ENCODE results near the gene ITPRID2. TPM values are rescaled to one million over a fixed set of nuclear protein-coding genes. Genes with fewer than 3 reads are reported as not detected.
A peak's percentile ranks its signal among the peaks of the same experiment; 100 is the strongest.
"Not testable (repeated sequence)": the region's sequence is repeated elsewhere in the genome, so short reads cannot be mapped to it uniquely, and the experiment has no call there.

Gene ITPRID2
- total and polyA plus RNA-seq, 3 donors from 2014 or later: 93.3 to 190 (median 179) TPM

GRCh38 chr2:181952404-181953226, 61.1 kb downstream of the ITPRID2 start:
- no peaks in the 10 kb centered on the region for H3K9me3 ChIP-seq
- WGBS, 2 donors: 83 to 95% methylated on average over 1 of the region's 1 CpG
- no peak for DNase-seq
- intact Hi-C loops (cut with DNase I; ENCODE audit: low total_unique reads): no loop called here
- H3K27me3 ChIP-seq: no peaks in the 10 kb centered on the region
- TF ChIP-seq POLR2A (IDR thresholded peaks at IDR 0.05) (no peak), CTCF (IDR thresholded peaks at IDR 0.05) (no peak)
- H3K4me1 ChIP-seq: peaks cover 4% of the 10 kb centered on the region
- H3K36me3 ChIP-seq (ENCODE audit: low read depth, missing control alignments): no peaks in the 10 kb centered on the region
- H3K27ac ChIP-seq: no peak overlapping the region
- H3K4me3 ChIP-seq: no peak overlapping the region

DNA sequence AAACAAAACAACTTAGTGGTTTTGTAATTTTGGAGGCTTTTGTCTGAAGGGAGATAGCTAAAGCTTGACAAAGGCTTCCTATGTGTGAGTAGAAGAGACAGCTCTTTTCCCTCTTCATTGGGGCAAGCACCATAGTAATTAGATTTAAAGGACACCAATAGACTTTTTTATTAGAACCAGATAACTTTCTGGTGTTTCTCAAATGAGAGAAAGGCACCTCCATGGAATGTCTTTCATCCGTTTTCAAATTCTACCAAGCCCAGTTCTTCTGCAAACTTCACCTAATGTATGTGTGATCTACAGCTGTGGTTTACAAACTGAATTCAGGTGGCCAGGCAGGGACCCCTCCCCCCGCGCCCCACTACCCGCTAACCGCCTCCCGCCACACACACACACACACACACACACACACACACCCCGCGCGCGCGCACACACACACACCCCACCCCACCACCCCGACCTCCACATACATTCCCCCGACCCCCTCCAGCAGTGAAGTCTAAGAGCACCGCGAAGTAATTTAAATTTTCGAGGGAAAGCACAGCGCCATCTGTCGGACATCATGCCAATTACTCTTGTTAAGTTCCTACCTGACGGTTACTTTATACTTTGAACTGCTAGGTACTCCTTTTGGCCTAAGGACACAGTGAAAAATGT, 62.5 kb downstream of the ITPRID2 start:
- Histone ChIP-seq H3K4me1 (peaks cover 4% of the 10 kb centered on the region), H3K27ac (no peak overlapping the region), H3K36me3 (ENCODE audit: low read depth, missing control alignments) (no peaks in the 10 kb centered on the region), H3K27me3 (no peaks in the 10 kb centered on the region), H3K4me3 (peak overlapping the region; percentile 19 to 43), H3K9me3 (no peaks in the 10 kb centered on the region)
- peak; percentile 80 for DNase-seq
- WGBS, 2 donors: 3 to 12% methylated on average over 19 of the region's 19 CpGs
- intact Hi-C loops (cut with DNase I; ENCODE audit: low total_unique reads): no loop called here
- no peak for TF ChIP-seq POLR2A (IDR thresholded peaks at IDR 0.05)
- TF ChIP-seq CTCF (IDR thresholded peaks at IDR 0.05): peak; percentile 15 to 83 (median 67)

GRCh38 chr2:181954538-181954883, 63.0 kb downstream of the ITPRID2 start:
- intact Hi-C loops (cut with DNase I; ENCODE audit: low total_unique reads): no loop called here
- no peak overlapping the region for H3K27ac ChIP-seq
- 20 to 22% methylated on average over 4 of the region's 4 CpGs for WGBS, 2 donors
- H3K9me3 ChIP-seq: no peaks in the 10 kb centered on the region
- peaks cover 4% of the 10 kb centered on the region for H3K4me1 ChIP-seq
- DNase-seq: no peak
- TF ChIP-seq CTCF (IDR thresholded peaks at IDR 0.05) (no peak), POLR2A (IDR thresholded peaks at IDR 0.05) (no peak)
- peak overlapping the region in 1 of 2 donors; percentile 43 for H3K4me3 ChIP-seq
- H3K27me3 ChIP-seq: no peaks in the 10 kb centered on the region
- H3K36me3 ChIP-seq (ENCODE audit: low read depth, missing control alignments): no peaks in the 10 kb centered on the region

- H3K9me3 ChIP-seq: no peaks in the 10 kb centered on the region
- intact Hi-C loops (cut with DNase I; ENCODE audit: low total_unique reads): no loop called here
- DNase-seq: no peak
- no peak for TF ChIP-seq POLR2A (IDR thresholded peaks at IDR 0.05)
- H3K36me3 ChIP-seq (ENCODE audit: low read depth, missing control alignments): no peaks in the 10 kb centered on the region
- no peak overlapping the region for H3K4me3 ChIP-seq
- H3K4me1 ChIP-seq: peaks cover 4% of the 10 kb centered on the region
- H3K27ac ChIP-seq: no peak overlapping the region
- no peaks in the 10 kb centered on the region for H3K27me3 ChIP-seq
- whole genome bisulfite sequencing, 2 donors: 26 to 55% methylated on average over 1 of the region's 1 CpG
These were observed 63.5 kb downstream of the ITPRID2 start for GRCh38 chr2:181955010-181955409.

GRCh38 chr2:181955866-181956265, 64.3 kb downstream of the ITPRID2 start:
- WGBS, 2 donors: 96 to 100% methylated on average over 3 of the region's 3 CpGs
- H3K4me1 ChIP-seq; H3K27ac ChIP-seq; H3K36me3 ChIP-seq (ENCODE audit: low read depth, missing control alignments); H3K9me3 ChIP-seq; H3K4me3 ChIP-seq; H3K27me3 ChIP-seq; DNase-seq; intact Hi-C loops (cut with DNase I; ENCODE audit: low total_unique reads): not testable (repeated sequence)

All from testis (tissue), 3 donors.